Parathyroid adenoma (tissue), 2 donors: ENCODE measurements around the gene PRDX6.

ENCODE experiments used
- H2AFZ ChIP-seq: fragments of 300-600 bp; sonication (generic); one replicate; pipeline ENCODE4 v1.7.0; 2017; ENCODE audit warnings: antibody characterized with exemption, mild to moderate bottlenecking
- H3K27ac ChIP-seq: fragments of 300-600 bp; sonication (generic); one replicate; pipeline ENCODE4 v1.7.0; 2017
- H3K27me3 ChIP-seq: fragments of 300-600 bp; sonication (generic); one replicate; pipeline ENCODE4 v1.7.0; 2017; ENCODE audit warnings: low read length; ENCODE audit not compliant: control insufficient read depth, insufficient read depth
- H3K36me3 ChIP-seq: fragments of 300-600 bp; sonication (generic); one replicate; pipeline ENCODE4 v1.7.0; 2017; ENCODE audit warnings: low read length; ENCODE audit not compliant: control insufficient read depth, insufficient read depth
- H3K4me1 ChIP-seq: fragments of 300-600 bp; sonication (generic); one replicate; pipeline ENCODE4 v1.7.0; 2017; ENCODE audit warnings: control low read depth
- H3K4me2 ChIP-seq: fragments of 300-600 bp; sonication (generic); one replicate; pipeline ENCODE4 v1.7.0; 2017; ENCODE audit warnings: low read length
- H3K4me3 ChIP-seq: fragments of 300-600 bp; sonication (generic); one replicate; pipeline ENCODE4 v1.7.0; 2017; ENCODE audit warnings: low read depth, low read length
- H3K79me2 ChIP-seq: fragments of 300-600 bp; sonication (generic); one replicate; pipeline ENCODE4 v1.7.0; 2017; ENCODE audit warnings: control low read depth
- H3K9ac ChIP-seq: fragments of 300-600 bp; sonication (generic); one replicate; pipeline ENCODE4 v1.7.0; 2017; ENCODE audit warnings: mild to moderate bottlenecking
- H3K9me3 ChIP-seq: fragments of 300-600 bp; sonication (generic); one replicate; pipeline ENCODE4 v1.7.0; 2017; ENCODE audit warnings: low read length; ENCODE audit not compliant: control insufficient read depth
- TF ChIP-seq, protein P1 (sequence below): fragments of 300-600 bp; sonication (generic); IDR thresholded peaks from one replicate; pipeline ENCODE4 v1.7.0; 2017; ENCODE audit warnings: antibody characterized with exemption, mild to moderate bottlenecking
- donor health status: primary hyperparathyroidism.

PRDX6 gene, protein sequence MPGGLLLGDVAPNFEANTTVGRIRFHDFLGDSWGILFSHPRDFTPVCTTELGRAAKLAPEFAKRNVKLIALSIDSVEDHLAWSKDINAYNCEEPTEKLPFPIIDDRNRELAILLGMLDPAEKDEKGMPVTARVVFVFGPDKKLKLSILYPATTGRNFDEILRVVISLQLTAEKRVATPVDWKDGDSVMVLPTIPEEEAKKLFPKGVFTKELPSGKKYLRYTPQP

DNA sequence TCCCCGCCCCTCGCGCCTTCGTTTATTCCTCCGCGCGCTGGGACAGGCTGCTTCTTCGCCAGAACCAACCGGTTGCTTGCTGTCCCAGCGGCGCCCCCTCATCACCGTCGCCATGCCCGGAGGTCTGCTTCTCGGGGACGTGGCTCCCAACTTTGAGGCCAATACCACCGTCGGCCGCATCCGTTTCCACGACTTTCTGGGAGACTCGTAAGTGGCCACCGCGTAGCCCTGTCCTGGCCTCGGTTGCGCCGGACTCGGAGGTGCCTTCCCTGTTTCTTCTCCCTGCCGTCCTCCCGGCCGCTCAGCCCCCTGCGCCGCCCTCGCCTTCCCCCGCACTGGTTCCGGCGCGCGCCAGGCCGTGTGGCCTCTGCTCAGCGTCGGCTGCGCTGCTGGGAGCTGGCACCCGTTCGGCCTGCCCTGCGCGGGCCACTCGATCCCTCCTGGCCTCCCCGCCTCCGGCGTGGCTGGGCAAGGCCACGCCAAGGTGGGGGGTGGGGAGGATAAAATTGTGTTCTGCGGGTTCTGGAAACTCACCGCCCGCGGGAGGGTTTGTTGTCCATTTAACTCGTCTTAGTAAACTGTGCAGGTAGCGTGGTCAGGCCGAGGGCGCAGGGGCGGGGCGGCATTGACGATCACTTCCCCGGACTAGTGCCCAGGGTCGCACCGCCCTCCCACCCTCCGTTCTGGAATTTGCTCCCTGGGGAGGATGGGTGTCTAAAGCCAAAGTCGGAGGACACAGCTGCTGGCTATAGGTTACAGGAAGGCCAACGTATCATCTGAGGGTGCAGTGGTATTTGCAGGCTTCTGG, at the start of gene PRDX6:
PRDX6 (plus strand) TSS at position 50 of the 808 bp plus-strand sequence; CDS start at position 113, 63 bp downstream.
- H3K9me3 ChIP-seq: no peaks in the 10 kb centered on the region

DNA sequence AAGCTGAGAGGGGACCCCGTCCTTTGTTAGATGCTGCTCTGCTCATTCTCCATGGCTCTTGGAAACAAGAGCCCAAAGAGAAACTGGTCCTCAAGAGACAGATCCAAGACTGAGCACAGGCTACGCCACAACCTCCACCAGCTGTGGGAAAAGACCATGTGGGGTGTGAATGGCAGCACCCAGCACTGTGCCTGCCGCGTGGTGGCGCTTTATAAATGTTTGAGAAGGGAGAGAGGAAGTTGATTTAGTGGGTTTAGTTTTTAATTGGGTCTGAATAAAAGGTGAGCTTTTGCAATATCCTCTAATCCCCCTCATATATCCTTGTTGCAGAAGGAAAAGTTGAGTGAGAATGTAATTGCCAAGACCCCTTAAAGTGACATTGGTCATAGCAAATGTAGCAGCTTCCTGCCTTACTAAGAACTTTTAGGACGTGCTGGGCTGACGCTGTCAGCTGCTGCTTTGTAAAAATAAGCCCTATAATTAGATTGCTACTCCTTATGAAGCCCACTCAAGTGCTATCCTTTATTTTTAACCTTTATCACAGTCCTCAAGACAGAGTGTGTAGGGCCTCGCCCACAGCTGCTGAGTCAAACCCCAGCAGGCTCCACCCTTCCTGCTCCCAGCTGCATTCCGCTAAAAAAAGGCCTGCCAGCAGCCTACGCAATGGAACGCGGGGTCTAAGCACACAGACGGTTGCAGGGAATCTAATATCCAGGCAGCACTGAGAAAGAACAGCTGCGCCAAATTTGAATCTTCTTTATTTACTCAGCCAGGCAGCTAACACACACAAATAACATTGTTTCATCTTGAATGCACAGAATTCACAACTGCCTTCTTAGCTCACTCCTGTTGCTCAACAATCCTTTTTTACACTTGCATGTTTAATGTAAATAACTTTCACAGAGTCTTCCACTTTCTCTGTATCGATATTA, 47.4 kb upstream of the PRDX6 start:
- Histone ChIP-seq H3K27me3 (no peaks in the 10 kb centered on the region), H3K9ac (no peak overlapping the region), H3K4me2 (peak overlapping the region; percentile 14), H3K4me3 (no peak overlapping the region), H3K4me1 (no peaks in the 10 kb centered on the region), H2AFZ (peak overlapping the region; percentile 22), H3K79me2 (no peaks in the 10 kb centered on the region), H3K27ac (peak overlapping the region; percentile 54), H3K9me3 (no peaks in the 10 kb centered on the region), H3K36me3 (no peaks in the 10 kb centered on the region)
- TF ChIP-seq, protein P1, sequence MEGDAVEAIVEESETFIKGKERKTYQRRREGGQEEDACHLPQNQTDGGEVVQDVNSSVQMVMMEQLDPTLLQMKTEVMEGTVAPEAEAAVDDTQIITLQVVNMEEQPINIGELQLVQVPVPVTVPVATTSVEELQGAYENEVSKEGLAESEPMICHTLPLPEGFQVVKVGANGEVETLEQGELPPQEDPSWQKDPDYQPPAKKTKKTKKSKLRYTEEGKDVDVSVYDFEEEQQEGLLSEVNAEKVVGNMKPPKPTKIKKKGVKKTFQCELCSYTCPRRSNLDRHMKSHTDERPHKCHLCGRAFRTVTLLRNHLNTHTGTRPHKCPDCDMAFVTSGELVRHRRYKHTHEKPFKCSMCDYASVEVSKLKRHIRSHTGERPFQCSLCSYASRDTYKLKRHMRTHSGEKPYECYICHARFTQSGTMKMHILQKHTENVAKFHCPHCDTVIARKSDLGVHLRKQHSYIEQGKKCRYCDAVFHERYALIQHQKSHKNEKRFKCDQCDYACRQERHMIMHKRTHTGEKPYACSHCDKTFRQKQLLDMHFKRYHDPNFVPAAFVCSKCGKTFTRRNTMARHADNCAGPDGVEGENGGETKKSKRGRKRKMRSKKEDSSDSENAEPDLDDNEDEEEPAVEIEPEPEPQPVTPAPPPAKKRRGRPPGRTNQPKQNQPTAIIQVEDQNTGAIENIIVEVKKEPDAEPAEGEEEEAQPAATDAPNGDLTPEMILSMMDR: no peak

More for the DNA sequence above, at the start of gene PRDX6:
- H3K27ac ChIP-seq: peak within 1 kb of the TSS; percentile 97
- H3K4me1 ChIP-seq: no peaks in the 10 kb centered on the region
- no peaks in the 10 kb centered on the region for H3K27me3 ChIP-seq
- H2AFZ ChIP-seq: peak within 1 kb of the TSS; percentile 79
- no peaks in the 10 kb centered on the region for H3K36me3 ChIP-seq
- peak within 1 kb of the TSS; percentile 94 for H3K4me2 ChIP-seq
- TF ChIP-seq, protein P1: no peak
- peak within 1 kb of the TSS; percentile 94 for H3K4me3 ChIP-seq
- H3K9ac ChIP-seq: peak within 1 kb of the TSS; percentile 93
- peaks cover 7% of the 10 kb centered on the region for H3K79me2 ChIP-seq

DNA sequence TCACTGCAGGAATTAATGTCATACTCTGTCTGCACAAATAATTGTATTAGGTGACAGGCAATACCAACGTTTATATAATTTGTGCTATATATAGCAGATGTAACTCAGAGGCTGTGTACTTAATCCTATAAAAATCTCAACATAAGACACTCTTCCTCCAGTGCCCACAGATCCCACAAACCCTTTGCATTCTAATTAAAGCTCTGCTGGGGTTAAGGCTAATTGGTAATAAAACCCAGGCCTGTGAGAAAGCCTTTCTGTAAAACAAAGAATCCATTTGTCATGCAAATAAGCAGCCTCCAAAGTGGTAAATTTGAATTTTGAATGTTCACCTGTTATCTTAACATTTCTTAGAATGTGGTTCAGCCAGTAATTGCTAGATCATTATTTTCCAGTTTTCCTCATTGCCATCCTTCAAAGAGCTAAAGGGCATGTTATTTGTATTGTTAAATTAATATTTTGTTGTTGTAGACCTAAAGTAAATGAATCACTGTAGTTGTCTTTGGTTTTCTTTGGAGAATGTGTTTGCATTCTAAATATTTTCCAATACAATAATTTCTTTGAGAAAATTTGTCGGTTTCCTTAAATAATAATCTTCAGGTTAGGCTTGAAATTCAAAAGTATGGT, 46.3 kb upstream of the PRDX6 start:
- H3K27ac ChIP-seq: no peak overlapping the region
- no peak overlapping the region for H3K4me3 ChIP-seq
- H3K27me3 ChIP-seq: no peaks in the 10 kb centered on the region
- TF ChIP-seq, protein P1: no peak
- H3K36me3 ChIP-seq: no peaks in the 10 kb centered on the region
- no peaks in the 10 kb centered on the region for H3K9me3 ChIP-seq
- no peaks in the 10 kb centered on the region for H3K4me1 ChIP-seq
- H3K4me2 ChIP-seq: no peak overlapping the region
- H3K79me2 ChIP-seq: no peaks in the 10 kb centered on the region
- peak overlapping the region; percentile 46 for H2AFZ ChIP-seq
- no peak overlapping the region for H3K9ac ChIP-seq

DNA sequence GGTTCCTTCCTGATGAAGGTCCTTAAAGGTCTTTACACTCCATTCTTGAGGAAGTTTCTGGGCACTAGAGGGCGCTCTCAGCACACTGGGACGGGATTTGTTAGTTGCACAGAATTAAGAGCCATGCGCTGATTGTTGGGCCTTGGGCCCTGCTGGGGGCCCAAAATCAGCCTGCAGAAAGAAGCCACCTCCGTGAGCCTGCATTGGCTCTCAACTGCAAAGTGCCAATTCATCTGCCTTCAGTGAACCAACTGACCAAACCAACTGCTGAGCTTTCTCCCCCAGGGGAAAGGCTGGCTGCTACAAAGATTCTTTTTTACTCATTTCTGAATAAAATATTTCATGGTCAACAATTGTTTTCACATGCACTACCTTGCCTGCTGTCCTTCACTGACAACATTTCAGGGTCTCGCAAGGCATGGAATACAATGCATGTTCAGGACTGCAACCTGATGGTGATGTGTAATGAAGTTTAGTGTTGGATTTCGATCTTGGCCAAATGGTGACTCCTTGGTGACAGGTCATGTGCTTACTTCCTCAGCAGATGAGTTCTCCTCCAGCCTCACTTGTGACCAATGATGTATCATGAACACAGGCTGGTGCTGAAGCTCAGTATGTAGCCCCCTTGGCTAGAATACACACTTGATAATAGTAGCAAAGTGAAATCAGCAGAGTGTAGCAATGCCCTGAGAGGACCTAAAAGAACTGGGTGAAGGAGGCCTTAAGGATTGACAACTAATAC, 45.7 kb upstream of the PRDX6 start:
- no peaks in the 10 kb centered on the region for H3K27me3 ChIP-seq
- no peak overlapping the region for H3K4me2 ChIP-seq
- H3K79me2 ChIP-seq: no peaks in the 10 kb centered on the region
- peak overlapping the region; percentile 46 for H2AFZ ChIP-seq
- H3K27ac ChIP-seq: no peak overlapping the region
- H3K9me3 ChIP-seq: no peaks in the 10 kb centered on the region
- H3K9ac ChIP-seq: no peak overlapping the region
- no peak overlapping the region for H3K4me3 ChIP-seq
- TF ChIP-seq, protein P1: peak; percentile 76
- no peaks in the 10 kb centered on the region for H3K4me1 ChIP-seq
- H3K36me3 ChIP-seq: no peaks in the 10 kb centered on the region
